ENCODE data around the gene NAP1L3.

The NAP1L3 gene

GRCh38 chrX:93695981-93696380 lies 22.6 kb upstream of the NAP1L3 start:
- H3K27me3 ChIP-seq (ENCODE audit: insufficient read depth, low read length, poor library complexity), result no peaks in the 10 kb centered on the region
- no peaks in the 10 kb centered on the region for H3K36me3 ChIP-seq (ENCODE audit: insufficient read depth, low read length)
- no peak overlapping the region for H3K27ac ChIP-seq (ENCODE audit: low read length)
- ATAC-seq (ENCODE audit: insufficient read depth, low read depth) (no peak), DNase-seq (no peak)
- H3K9ac ChIP-seq (ENCODE audit: low read depth, low read length), result no peak overlapping the region
- H2AFZ ChIP-seq (ENCODE audit: low read depth, low read length), result no peak overlapping the region
- H3K9me3 ChIP-seq (ENCODE audit: insufficient read depth, low read length, severe bottlenecking), result no peaks in the 10 kb centered on the region
- TF ChIP-seq EZH2 (IDR thresholded peaks at IDR 0.05; ENCODE audit: borderline replicate concordance, low read depth, low read length, severe bottlenecking) (no peak), CTCF (IDR thresholded peaks at IDR 0.05; ENCODE audit: borderline replicate concordance, extremely low read depth, low read length, poor library complexity, severe bottlenecking) (no peak)
- no peak overlapping the region for H3K4me2 ChIP-seq (ENCODE audit: insufficient read depth, low read length)
- H3K79me2 ChIP-seq (ENCODE audit: insufficient read depth, low read length), result no peaks in the 10 kb centered on the region
- no peak overlapping the region for H3K4me3 ChIP-seq (ENCODE audit: low read depth in 1 of 2, low read length in 2 of 2)
- H4K20me1 ChIP-seq (ENCODE audit: insufficient read depth, low read length), result no peaks in the 10 kb centered on the region
- H3K4me1 ChIP-seq (ENCODE audit: insufficient read depth, low read length), result no peaks in the 10 kb centered on the region

- DNase-seq, result no peak
- Histone ChIP-seq H3K27ac (ENCODE audit: low read length) (no peak within 1 kb of the TSS), H3K4me1 (ENCODE audit: insufficient read depth, low read length) (no peaks in the 10 kb centered on the region), H3K9ac (ENCODE audit: low read depth, low read length) (no peak within 1 kb of the TSS), H3K9me3 (ENCODE audit: insufficient read depth, low read length, severe bottlenecking) (no peaks in the 10 kb centered on the region), H2AFZ (ENCODE audit: low read depth, low read length) (no peak within 1 kb of the TSS), H3K4me3 (ENCODE audit: low read depth in 1 of 2, low read length in 2 of 2) (no peak within 1 kb of the TSS), H4K20me1 (ENCODE audit: insufficient read depth, low read length) (no peaks in the 10 kb centered on the region), H3K4me2 (ENCODE audit: insufficient read depth, low read length) (no peak within 1 kb of the TSS), H3K36me3 (ENCODE audit: insufficient read depth, low read length) (no peaks in the 10 kb centered on the region), H3K79me2 (ENCODE audit: insufficient read depth, low read length) (no peaks in the 10 kb centered on the region), H3K27me3 (ENCODE audit: insufficient read depth, low read length, poor library complexity) (no peaks in the 10 kb centered on the region)
- ATAC-seq (ENCODE audit: insufficient read depth, low read depth), result no peak
- TF ChIP-seq CTCF (IDR thresholded peaks at IDR 0.05; ENCODE audit: borderline replicate concordance, extremely low read depth, low read length, poor library complexity, severe bottlenecking) (no peak), EZH2 (IDR thresholded peaks at IDR 0.05; ENCODE audit: borderline replicate concordance, low read depth, low read length, severe bottlenecking) (no peak)
Measured at GRCh38 chrX:93673869-93674271, 492 bp upstream of the NAP1L3 start, which contains the start of gene FAM133A. Gene FAM133A, plus strand, starts transcription at chrX:93674206. Its CDS starts 35,214 bp downstream, at chrX:93709420.

- no peak overlapping the region for H3K4me2 ChIP-seq (ENCODE audit: insufficient read depth, low read length)
- H2AFZ ChIP-seq (ENCODE audit: low read depth, low read length), result no peak overlapping the region
- DNase-seq (no peak), ATAC-seq (ENCODE audit: insufficient read depth, low read depth) (no peak)
- no peaks in the 10 kb centered on the region for H3K27me3 ChIP-seq (ENCODE audit: insufficient read depth, low read length, poor library complexity)
- no peaks in the 10 kb centered on the region for H4K20me1 ChIP-seq (ENCODE audit: insufficient read depth, low read length)
- no peak overlapping the region for H3K4me3 ChIP-seq (ENCODE audit: low read depth in 1 of 2, low read length in 2 of 2)
- H3K4me1 ChIP-seq (ENCODE audit: insufficient read depth, low read length), result no peaks in the 10 kb centered on the region
- TF ChIP-seq CTCF (IDR thresholded peaks at IDR 0.05; ENCODE audit: borderline replicate concordance, extremely low read depth, low read length, poor library complexity, severe bottlenecking), result no peak
- no peak for TF ChIP-seq EZH2 (IDR thresholded peaks at IDR 0.05; ENCODE audit: borderline replicate concordance, low read depth, low read length, severe bottlenecking)
- no peaks in the 10 kb centered on the region for H3K79me2 ChIP-seq (ENCODE audit: insufficient read depth, low read length)
- H3K9ac ChIP-seq (ENCODE audit: low read depth, low read length), result no peak overlapping the region
- no peaks in the 10 kb centered on the region for H3K9me3 ChIP-seq (ENCODE audit: insufficient read depth, low read length, severe bottlenecking)
- no peak overlapping the region for H3K27ac ChIP-seq (ENCODE audit: low read length)
- H3K36me3 ChIP-seq (ENCODE audit: insufficient read depth, low read length), result no peaks in the 10 kb centered on the region
Measured at GRCh38 chrX:93660575-93660974, 12.8 kb downstream of the NAP1L3 start.

- H3K27me3 ChIP-seq (ENCODE audit: insufficient read depth, low read length, poor library complexity), result no peaks in the 10 kb centered on the region
Measured at GRCh38 chrX:93649381-93649780, 24.0 kb downstream of the NAP1L3 start.

More at GRCh38 chrX:93649381-93649780, 24.0 kb downstream of the NAP1L3 start:
- Histone ChIP-seq H3K4me1 (ENCODE audit: insufficient read depth, low read length) (no peaks in the 10 kb centered on the region), H2AFZ (ENCODE audit: low read depth, low read length) (no peak overlapping the region), H4K20me1 (ENCODE audit: insufficient read depth, low read length) (no peaks in the 10 kb centered on the region), H3K4me3 (ENCODE audit: low read depth in 1 of 2, low read length in 2 of 2) (no peak overlapping the region), H3K79me2 (ENCODE audit: insufficient read depth, low read length) (no peaks in the 10 kb centered on the region), H3K27ac (ENCODE audit: low read length) (no peak overlapping the region), H3K36me3 (ENCODE audit: insufficient read depth, low read length) (no peaks in the 10 kb centered on the region), H3K4me2 (ENCODE audit: insufficient read depth, low read length) (no peak overlapping the region), H3K9me3 (ENCODE audit: insufficient read depth, low read length, severe bottlenecking) (no peaks in the 10 kb centered on the region), H3K9ac (ENCODE audit: low read depth, low read length) (no peak overlapping the region)
- DNase-seq, result no peak
- ATAC-seq (ENCODE audit: insufficient read depth, low read depth), result no peak
- no peak for TF ChIP-seq EZH2 (IDR thresholded peaks at IDR 0.05; ENCODE audit: borderline replicate concordance, low read depth, low read length, severe bottlenecking)
- no peak for TF ChIP-seq CTCF (IDR thresholded peaks at IDR 0.05; ENCODE audit: borderline replicate concordance, extremely low read depth, low read length, poor library complexity, severe bottlenecking)

Measured in DND-41 (cell line).